Transverse colon (tissue), 4 donors: Measurements from ENCODE around the gene PVALEF. TPM values are rescaled to one million over a fixed set of nuclear protein-coding genes. Genes with fewer than 3 reads are reported as not detected.

Experiments used
- DNase-seq: peaks from one replicate; pipeline ENCODE4 v3.0.0-alpha.2; 2019
- H3K27ac ChIP-seq, 4 donors: fragments of 200-600 bp; sonication (generic); 2 replicates each; pipeline ENCODE4 v1.5.1; 2016 to 2018; ENCODE audit warnings: inconsistent platforms in 4 of 4
- H3K27me3 ChIP-seq: fragments of 200-600 bp; sonication (generic); 2 replicates; pipeline ENCODE4 v1.5.1; 2017; ENCODE audit warnings: inconsistent platforms
- H3K36me3 ChIP-seq, 4 donors: fragments of 200-600 bp; sonication (generic); 2 replicates each; pipeline ENCODE4 v1.5.1; 2017 to 2019; ENCODE audit warnings: inconsistent platforms in 4 of 4
- H3K4me1 ChIP-seq, 4 donors: fragments of 200-600 bp; sonication (generic); 2 replicates each; pipeline ENCODE4 v1.5.1; 2017 to 2020; ENCODE audit warnings: inconsistent platforms in 4 of 4
- H3K4me3 ChIP-seq, 4 donors: fragments of 200-600 bp; sonication (generic); 1 replicate in 1 of 4; 2 replicates in 3 of 4; pipeline versions ENCODE4 v1.5.1 to v1.6.1; 2017 to 2019; ENCODE audit warnings: inconsistent platforms in 4 of 4
- H3K9me3 ChIP-seq, 2 donors: fragments of 200-600 bp; sonication (generic); 2 replicates each; pipeline ENCODE4 v1.5.1; 2017 to 2019; ENCODE audit warnings: inconsistent platforms in 2 of 2
- CTCF ChIP-seq, 5 experiments: fragments of 200-600 bp in 3 of 5; fragments of 450-650 bp in 2 of 5; sonication (generic) in 3 of 5; IDR thresholded peaks; 1 replicate in 2 of 5; 2 replicates in 3 of 5; pipeline ENCODE4 v1.5.1; 2016 to 2017; ENCODE audit warnings: antibody characterized with exemption in 5 of 5, inconsistent platforms in 3 of 5, mild to moderate bottlenecking in 2 of 5, moderate library complexity in 1 of 5
- EP300 ChIP-seq: sonication (generic); formaldehyde crosslinking; IDR thresholded peaks from one replicate; pipeline ENCODE4 v1.6.1; 2017; ENCODE audit warnings: antibody characterized with exemption, low read depth
- POLR2A ChIP-seq: fragments of 450-650 bp; IDR thresholded peaks from one replicate; pipeline ENCODE4 v1.6.1; 2016; ENCODE audit warnings: antibody characterized with exemption, mild to moderate bottlenecking, moderate library complexity
- POLR2AphosphoS5 ChIP-seq, 3 donors: sonication (generic); formaldehyde crosslinking; IDR thresholded peaks; one replicate each; pipeline ENCODE4 v1.6.1; 2016; ENCODE audit warnings: antibody characterized with exemption in 3 of 3
- WGBS, 2 donors: methylation state at CpG; one replicate each; pipeline ENCODE4 v1.1.5; 2018; ENCODE audit warnings: low coverage in 1 of 2; 5-methylcytosine and 5-hydroxymethylcytosine counted together
- in situ Hi-C, 4 donors: fragments of 200-750 bp; cut with MboI; loops; one replicate each; pipeline versions ENCODE4 v1.15.0 to v1.15.1; 2017; ENCODE audit warnings: low sequenced_read_pairs in 3 of 4, low pct_ligation_motif_present in 1 of 4, low pct_unique_long_range_greater_than_20kb in 1 of 4
- intact Hi-C: fragments of 100-400 bp; cut with DNase I; formaldehyde crosslinking; loops from one replicate; pipeline ENCODE4 v1.15.1; 2023; ENCODE audit warnings: low total_unique reads
- total RNA-seq, 4 donors: library from RNA; depleted of rRNA; stranded (reverse); fragments of >200 nt; gene quantifications; one replicate each; pipeline ENCODE4 v1.1.0, GENCODE V29; 2016

Gene PVALEF
- total RNA-seq, 4 donors from 2014 or later = not detected

GRCh38 chr17:81132197-81132540 is 33.1 kb upstream of the PVALEF start:
- WGBS, 2 donors = 56% methylated on average over 10 of the region's 11 CpGs; no CpG with 5 or more reads in 1 of the 2 donors
- intact Hi-C loops (no loop called here), in situ Hi-C loops (no loop called here)
- H3K4me1 ChIP-seq = peaks cover 0 to 13% (median 5%) of the 10 kb centered on the region in 4 donors
- no peaks in the 10 kb centered on the region for H3K9me3 ChIP-seq
- no peak overlapping the region for H3K4me3 ChIP-seq
- DNase-seq = no peak
- TF ChIP-seq EP300 = no peak
- TF ChIP-seq CTCF (IDR thresholded peaks at IDR 0.05) = no peak
- no peak for TF ChIP-seq POLR2A
- no peak for TF ChIP-seq POLR2AphosphoS5 (IDR thresholded peaks at IDR 0.05)
- no peaks in the 10 kb centered on the region for H3K36me3 ChIP-seq
- H3K27ac ChIP-seq = peak overlapping the region in 2 of 4 donors; percentile 14 to 47
- H3K27me3 ChIP-seq = no peaks in the 10 kb centered on the region

- H3K27ac ChIP-seq = no peak overlapping the region
- H3K4me1 ChIP-seq = peaks cover 0 to 13% (median 5%) of the 10 kb centered on the region in 4 donors
- WGBS, 2 donors = 81% methylated on average over 19 of the region's 22 CpGs; no CpG with 5 or more reads in 1 of the 2 donors
- TF ChIP-seq EP300 (no peak), POLR2AphosphoS5 (IDR thresholded peaks at IDR 0.05) (no peak), POLR2A (no peak)
- in situ Hi-C loops = no loop called here
- no peaks in the 10 kb centered on the region for H3K27me3 ChIP-seq
- H3K4me3 ChIP-seq = no peak overlapping the region
- no peaks in the 10 kb centered on the region for H3K9me3 ChIP-seq
- DNase-seq = no peak
- H3K36me3 ChIP-seq = no peaks in the 10 kb centered on the region
- intact Hi-C loops = no loop called here
Measured at GRCh38 chr17:81132770-81133723, 32.3 kb upstream of the PVALEF start.

GRCh38 chr17:81134064-81134781 is 31.1 kb upstream of the PVALEF start:
- H3K27me3 ChIP-seq = no peaks in the 10 kb centered on the region
- no peaks in the 10 kb centered on the region for H3K9me3 ChIP-seq
- TF ChIP-seq POLR2AphosphoS5 (IDR thresholded peaks at IDR 0.05) (no peak), CTCF (IDR thresholded peaks at IDR 0.05) (no peak), POLR2A (no peak), EP300 (no peak)
- 86% methylated on average over 26 of the region's 28 CpGs; no CpG with 5 or more reads in 1 of the 2 donors for WGBS, 2 donors
- peaks cover 0 to 13% (median 5%) of the 10 kb centered on the region in 4 donors for H3K4me1 ChIP-seq
- in situ Hi-C loops = no loop called here
- intact Hi-C loops = no loop called here
- H3K4me3 ChIP-seq = no peak overlapping the region
- no peaks in the 10 kb centered on the region for H3K36me3 ChIP-seq
- no peak overlapping the region for H3K27ac ChIP-seq
- no peak for DNase-seq

GRCh38 chr17:81135505-81136278 is 29.6 kb upstream of the PVALEF start:
- WGBS, 2 donors = 56% methylated on average over 16 of the region's 28 CpGs; no CpG with 5 or more reads in 1 of the 2 donors
- no peaks in the 10 kb centered on the region for H3K9me3 ChIP-seq
- H3K27me3 ChIP-seq = no peaks in the 10 kb centered on the region
- H3K4me1 ChIP-seq = peaks cover 0 to 13% (median 5%) of the 10 kb centered on the region in 4 donors
- no peaks in the 10 kb centered on the region for H3K36me3 ChIP-seq
- no peak for DNase-seq
- no peak overlapping the region for H3K4me3 ChIP-seq
- in situ Hi-C loops (no loop called here), intact Hi-C loops (no loop called here)
- TF ChIP-seq EP300 (no peak), CTCF (IDR thresholded peaks at IDR 0.05) (no peak), POLR2A (no peak), POLR2AphosphoS5 (IDR thresholded peaks at IDR 0.05) (no peak)
- no peak overlapping the region for H3K27ac ChIP-seq
